IMR-90 (cell line): ENCODE data around the gene CFP. TPM values are rescaled to one million over a fixed set of nuclear protein-coding genes. Genes with fewer than 3 reads are reported as not detected.

Experiments
- microRNA-seq, 2 experiments: library from miRNA; stranded (forward) in 1 of 2; unstranded in 1 of 2; fragments of 10-50 nt in 1 of 2; fragments of <30 nt in 1 of 2; gene quantifications in 1 of 2; microRNA quantifications in 1 of 2; one replicate each; pipeline versions ENCODE3 to v1.1.0; 2013 to 2020; ENCODE audit not compliant: insufficient read depth in 1 of 2, insufficient read length in 1 of 2, unreplicated experiment in 1 of 2
- polyA plus RNA-seq, 3 experiments: library from polyadenylated mRNA; depleted of rRNA; stranded (reverse); fragments of >200 nt; gene quantifications; 2 replicates each; pipeline ENCODE4 v1.2.3, GENCODE V29; 2012; ENCODE audit warnings: low replicate concordance in 1 of 3
- small RNA-seq, 5 experiments: library from RNA; depleted of rRNA; stranded (forward); fragments of <200 nt; gene quantifications; one replicate each; pipeline ENCODE3, GENCODE V24; 2012
- total RNA-seq: library from RNA; depleted of rRNA; stranded (reverse); fragments of >200 nt; gene quantifications from 2 replicates; pipeline ENCODE4 v1.2.3, GENCODE V29; 2012; rRNA removed

CFP gene
- total and polyA plus RNA-seq, 2 of the 4 experiments (the other 2 are of a cell fraction), result under 0.01 to 0.14 TPM

Small RNA genes lying within 50 kb of the gene (microRNA-seq; reads per million reads assigned to microRNA genes)
- 0 to 8.3 reads per million in 2 experiments for gene MIR4769

Small RNA genes lying within 50 kb of the gene (small RNA-seq; reads per million reads assigned to genes)
- gene MIR4769, result 0 reads per million in 5 experiments

Other genes with a start within 250 kb of the CFP start
- 7.8 and 8.1 TPM in 2 replicates for gene ZNF41, start 146.7 kb downstream of the CFP start, total RNA-seq
- gene ZNF41, start 146.7 kb downstream of the CFP start, polyA plus RNA-seq (2012; rRNA removed), result 2.8 and 3.0 TPM in 2 replicates
- gene ARAF, start 68.7 kb downstream of the CFP start, total RNA-seq, result 9.1 and 10.8 TPM in 2 replicates
- 52.2 and 54.2 TPM in 2 replicates for gene ARAF, start 68.7 kb downstream of the CFP start, polyA plus RNA-seq (2012; rRNA removed)
- gene TIMP1, start 47.5 kb downstream of the CFP start, total RNA-seq, result 407 and 512 TPM in 2 replicates
- gene TIMP1, start 47.5 kb downstream of the CFP start, polyA plus RNA-seq (2012; rRNA removed), result 3,078 and 3,290 TPM in 2 replicates
- under 0.01 TPM in 2 replicates for gene SYN1, start 10.1 kb downstream of the CFP start, total RNA-seq
- gene SYN1, start 10.1 kb downstream of the CFP start, polyA plus RNA-seq (2012; rRNA removed), result 0.56 and 0.63 TPM in 2 replicates
- 10.0 and 14.2 TPM in 2 replicates for gene ELK1, start 20.6 kb upstream of the CFP start, total RNA-seq
- 24.3 and 27.2 TPM in 2 replicates for gene ELK1, start 20.6 kb upstream of the CFP start, polyA plus RNA-seq (2012; rRNA removed)
- gene UXT, start 29.2 kb upstream of the CFP start, total RNA-seq, result 128 and 164 TPM in 2 replicates
- gene UXT, start 29.2 kb upstream of the CFP start, polyA plus RNA-seq (2012; rRNA removed), result 106 and 116 TPM in 2 replicates
- gene ZNF81, start 207.0 kb upstream of the CFP start, total RNA-seq, result 4.5 and 5.6 TPM in 2 replicates
- 2.1 TPM in 2 replicates for gene ZNF81, start 207.0 kb upstream of the CFP start, polyA plus RNA-seq (2012; rRNA removed)